Measurements from ENCODE around the gene YBEY. TPM values are rescaled to one million over a fixed set of nuclear protein-coding genes. Genes with fewer than 3 reads are reported as not detected.

YBEY gene
- total and polyA plus RNA-seq, 2 of the 13 experiments (the other 11 are each of a cell fraction or from before 2014, with no cell fraction given): 6.5 to 8.9 TPM

DNA sequence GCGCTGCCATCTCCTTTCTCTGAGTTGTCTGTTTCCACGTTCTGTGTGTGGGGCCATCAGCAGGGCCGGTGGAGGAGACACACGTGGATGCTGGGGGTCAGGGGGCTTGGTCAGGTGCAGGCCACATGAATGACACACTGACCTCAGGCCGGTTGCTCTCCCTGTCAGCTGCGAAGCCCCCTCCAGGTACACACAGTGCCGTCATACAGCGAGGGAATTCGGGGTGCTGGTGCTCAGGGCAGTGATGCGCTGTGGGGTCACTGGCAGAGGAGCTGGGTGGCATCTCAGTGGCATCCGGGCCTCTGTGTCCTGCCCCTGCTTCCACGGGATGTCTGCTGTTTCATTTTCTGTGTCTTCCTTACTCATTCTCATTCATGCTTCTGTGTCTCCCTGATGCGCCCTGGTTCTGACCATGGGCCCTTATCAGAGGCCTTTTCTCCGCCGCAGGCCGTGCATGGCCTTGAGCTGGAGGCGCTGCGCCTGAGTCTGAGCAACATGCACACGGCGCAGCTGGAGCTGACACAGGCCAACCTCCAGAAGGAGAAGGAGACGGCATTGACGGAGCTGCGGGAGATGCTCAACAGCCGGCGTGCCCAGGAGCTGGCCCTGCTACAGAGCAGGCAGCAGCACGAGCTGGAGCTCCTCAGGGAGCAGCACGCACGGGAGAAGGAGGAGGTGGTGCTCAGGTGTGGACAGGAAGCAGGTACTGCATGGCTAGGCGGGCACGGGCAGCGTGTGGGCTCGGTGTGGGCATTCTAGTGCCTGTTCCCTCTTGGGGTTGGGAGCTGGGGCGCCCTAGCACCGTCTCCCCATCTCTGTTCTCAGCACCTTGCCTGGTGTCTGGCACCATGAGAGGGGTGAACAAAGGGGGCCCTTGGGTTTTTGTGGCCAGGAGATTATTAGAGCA, 60.4 kb downstream of the YBEY start (continued):
- TF ChIP-seq HDAC6 (IDR thresholded peaks at IDR 0.05; ENCODE audit: low read depth, low read length) (no peak), MYC (CRISPR knock-in tag; IDR thresholded peaks at IDR 0.05; ENCODE audit: borderline replicate concordance) (no peak), SMC3 (IDR thresholded peaks at IDR 0.05; ENCODE audit: low read length) (no peak), MAZ (IDR thresholded peaks at IDR 0.05; ENCODE audit: borderline replicate concordance, low read depth, low read length) (no peak), MAZ (CRISPR knock-in tag; IDR thresholded peaks at IDR 0.05; ENCODE audit: low read depth) (no peak), IKZF5 (CRISPR knock-in tag; IDR thresholded peaks at IDR 0.05) (no peak), SOX6 (IDR thresholded peaks at IDR 0.05) (no peak), SOX6 (CRISPR knock-in tag; IDR thresholded peaks at IDR 0.05) (no peak), PBX2 (CRISPR knock-in tag; IDR thresholded peaks at IDR 0.05) (no peak), KMT2A (CRISPR knock-in tag; IDR thresholded peaks at IDR 0.05) (no peak)
- TF ChIP-seq, protein P1, sequence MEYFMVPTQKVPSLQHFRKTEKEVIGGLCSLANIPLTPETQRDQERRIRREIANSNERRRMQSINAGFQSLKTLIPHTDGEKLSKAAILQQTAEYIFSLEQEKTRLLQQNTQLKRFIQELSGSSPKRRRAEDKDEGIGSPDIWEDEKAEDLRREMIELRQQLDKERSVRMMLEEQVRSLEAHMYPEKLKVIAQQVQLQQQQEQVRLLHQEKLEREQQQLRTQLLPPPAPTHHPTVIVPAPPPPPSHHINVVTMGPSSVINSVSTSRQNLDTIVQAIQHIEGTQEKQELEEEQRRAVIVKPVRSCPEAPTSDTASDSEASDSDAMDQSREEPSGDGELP (IDR thresholded peaks at IDR 0.05; ENCODE audit: borderline replicate concordance, low read depth): no peak
